ENCODE data around the gene SORCS2.

GRCh38 chr4:7422898-7423180, 230.5 kb downstream of the SORCS2 start:
- TF ChIP-seq CEBPB (IDR thresholded peaks at IDR 0.05): no peak
- no peak for TF ChIP-seq TCF12 (IDR thresholded peaks at IDR 0.05; ENCODE audit: low read depth)
- no peak for TF ChIP-seq EP300 (IDR thresholded peaks at IDR 0.05; ENCODE audit: borderline replicate concordance)
- no peak for TF ChIP-seq REST (IDR thresholded peaks at IDR 0.05; ENCODE audit: low read depth)
- no peak for TF ChIP-seq RAD21 (IDR thresholded peaks at IDR 0.05; ENCODE audit: low read depth)
- TF ChIP-seq YY1 (IDR thresholded peaks at IDR 0.05; ENCODE audit: low read depth): no peak
- no peak for TF ChIP-seq MAX (IDR thresholded peaks at IDR 0.05)
- no peak for TF ChIP-seq CREB1 (IDR thresholded peaks at IDR 0.05; ENCODE audit: low read depth)
- no peak for TF ChIP-seq NFIC (IDR thresholded peaks at IDR 0.05)
- TF ChIP-seq TAF1 (IDR thresholded peaks at IDR 0.05; ENCODE audit: low read depth): no peak
- no peak for TF ChIP-seq USF1 (IDR thresholded peaks at IDR 0.05)
- TF ChIP-seq ZBTB7A (IDR thresholded peaks at IDR 0.05; ENCODE audit: low read depth): no peak

Data from Ishikawa (cell line).